Retinal pigment epithelial cell (primary cell): ENCODE measurements around the gene CISD1.

ENCODE experiments used
- DNase-seq: peaks from one replicate; pipeline ENCODE4 v3.0.0-alpha.2; 2010; ENCODE audit warnings: low read depth
- H3K4me3 ChIP-seq: 2 replicates; pipeline ENCODE4 v1.5.1; 2011; ENCODE audit warnings: mild to moderate bottlenecking, low read length, control low read depth, moderate library complexity
- CTCF ChIP-seq: conservative IDR thresholded peaks from 2 replicates; pipeline ENCODE4 v1.5.1; 2011; ENCODE audit warnings: low read depth, low read length, control low read depth, inconsistent platforms

Gene CISD1

GRCh38 chr10:58326967-58327381, 58.0 kb downstream of the CISD1 start:
- peak overlapping the region; percentile 50 for H3K4me3 ChIP-seq
- no peak for TF ChIP-seq CTCF
- no peak for DNase-seq

DNA sequence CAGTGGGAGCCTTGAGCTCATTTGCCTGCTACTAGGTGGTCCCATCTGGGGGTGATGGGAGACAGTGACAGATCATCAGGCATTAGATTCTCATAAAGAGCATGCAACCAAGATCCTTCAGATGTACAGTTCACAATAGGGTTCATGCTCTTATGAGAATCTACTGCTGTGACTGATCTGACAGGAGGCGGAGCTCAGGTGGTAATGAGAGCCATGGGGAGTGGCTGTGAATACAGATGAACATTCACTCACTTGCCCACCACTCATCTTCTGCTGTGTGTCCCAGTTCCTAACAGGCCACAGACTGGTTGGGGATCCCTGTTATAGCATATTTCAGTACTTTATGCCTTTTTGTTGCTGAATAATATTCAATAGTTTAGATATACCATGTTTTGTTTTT, 59.3 kb downstream of the CISD1 start:
- DNase-seq = no peak
- no peak overlapping the region for H3K4me3 ChIP-seq
- no peak for TF ChIP-seq CTCF

DNA sequence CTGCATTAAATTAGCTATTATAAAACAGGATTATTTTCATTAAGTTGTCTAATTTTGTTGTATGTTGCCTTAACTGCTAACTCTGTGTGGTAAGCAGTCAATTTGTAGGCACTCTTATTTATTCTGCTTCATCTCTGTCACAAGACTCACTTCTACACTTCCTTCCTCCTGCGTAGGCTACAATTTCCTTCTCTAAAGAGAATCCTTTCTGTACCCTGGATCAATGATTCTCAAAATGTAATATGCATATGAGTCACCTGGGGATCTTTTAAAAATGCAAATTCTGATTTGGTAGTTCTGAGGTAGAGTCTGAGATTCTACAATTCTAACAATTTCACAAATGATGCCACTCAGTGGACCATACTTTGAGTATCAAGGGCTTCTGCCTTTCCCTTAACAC, 61.5 kb downstream of the CISD1 start:
- no peak overlapping the region for H3K4me3 ChIP-seq
- no peak for DNase-seq
- no peak for TF ChIP-seq CTCF

- no peak for TF ChIP-seq CTCF
- DNase-seq = no peak
- no peak overlapping the region for H3K4me3 ChIP-seq
Observed at GRCh38 chr10:58331646-58332045, 62.7 kb downstream of the CISD1 start.

GRCh38 chr10:58334817-58335305, 65.9 kb downstream of the CISD1 start, which contains the start of gene UBE2D1:
TSS of gene UBE2D1 (plus strand) at chr10:58335006. CDS start at chr10:58335202, 196 bp downstream.
- DNase-seq = no peak
- peak within 1 kb of the TSS; percentile 84 for H3K4me3 ChIP-seq
- peak; percentile 16 for TF ChIP-seq CTCF

DNA sequence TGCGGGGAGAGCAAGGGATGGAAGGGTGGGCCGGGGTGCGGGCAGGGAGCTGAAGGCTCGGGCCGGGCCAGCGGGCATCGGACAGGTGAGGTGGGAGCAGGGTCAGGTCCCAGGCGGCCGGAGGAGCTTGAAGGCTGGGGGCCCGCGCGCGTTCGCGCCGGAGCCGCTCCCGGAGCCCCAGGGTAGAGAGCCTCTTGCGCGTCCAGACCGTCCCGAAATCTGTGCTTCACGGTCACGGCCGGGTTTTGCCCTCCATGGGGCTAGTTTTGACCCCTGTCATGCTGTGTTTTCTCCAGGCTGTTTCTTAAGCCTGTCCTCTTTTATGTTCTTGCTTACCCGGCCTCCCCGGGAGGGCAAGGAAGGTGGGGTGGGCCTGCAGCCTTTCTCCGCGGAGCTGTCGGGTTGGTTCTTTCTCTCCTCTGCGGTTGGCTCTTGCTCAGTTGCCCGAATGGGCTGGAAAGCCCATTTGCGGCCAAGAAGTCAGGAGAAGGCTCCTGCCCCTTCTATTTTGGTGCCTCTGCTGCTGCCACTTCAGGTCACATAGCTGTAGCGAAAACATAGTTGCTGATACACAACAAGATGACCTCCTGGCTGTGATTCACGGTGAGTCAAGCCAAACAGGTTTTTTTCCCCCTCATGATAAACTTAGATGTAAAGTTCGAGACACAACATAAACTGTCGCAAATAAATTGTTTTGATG, 66.5 kb downstream of the CISD1 start:
- no peak for DNase-seq
- TF ChIP-seq CTCF = no peak
- H3K4me3 ChIP-seq = peak overlapping the region; percentile 84

DNA sequence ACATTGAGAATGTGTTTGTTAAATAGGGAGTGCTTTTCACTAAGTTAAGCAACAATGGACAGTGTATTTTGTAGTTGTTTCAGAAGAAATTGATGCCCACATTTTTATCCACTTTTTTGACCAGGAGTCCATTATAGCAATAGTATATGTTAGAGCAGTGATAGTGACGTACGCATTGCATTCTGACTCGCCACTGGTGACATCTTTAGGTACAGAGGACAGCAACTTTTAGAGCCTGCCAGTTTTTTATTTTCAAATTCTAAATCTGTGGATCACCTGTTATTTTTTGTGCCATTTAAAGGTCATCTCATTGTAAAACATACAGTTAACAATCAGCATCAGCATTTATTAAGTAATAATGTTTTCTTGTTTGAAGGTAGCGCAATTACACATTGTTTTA, 67.3 kb downstream of the CISD1 start:
- peak overlapping the region; percentile 84 for H3K4me3 ChIP-seq
- TF ChIP-seq CTCF = no peak
- no peak for DNase-seq
